HG03175 (cell line): Measurements from ENCODE around the gene FAXC.

ENCODE experiments used
- ATAC-seq: cut with Tn5 transposase; IDR thresholded peaks from one replicate; pipeline ENCODE4 v1.9.1; 2021; ENCODE audit warnings: mild to moderate bottlenecking, moderate library complexity; ENCODE audit not compliant: unreplicated experiment

The FAXC gene

DNA sequence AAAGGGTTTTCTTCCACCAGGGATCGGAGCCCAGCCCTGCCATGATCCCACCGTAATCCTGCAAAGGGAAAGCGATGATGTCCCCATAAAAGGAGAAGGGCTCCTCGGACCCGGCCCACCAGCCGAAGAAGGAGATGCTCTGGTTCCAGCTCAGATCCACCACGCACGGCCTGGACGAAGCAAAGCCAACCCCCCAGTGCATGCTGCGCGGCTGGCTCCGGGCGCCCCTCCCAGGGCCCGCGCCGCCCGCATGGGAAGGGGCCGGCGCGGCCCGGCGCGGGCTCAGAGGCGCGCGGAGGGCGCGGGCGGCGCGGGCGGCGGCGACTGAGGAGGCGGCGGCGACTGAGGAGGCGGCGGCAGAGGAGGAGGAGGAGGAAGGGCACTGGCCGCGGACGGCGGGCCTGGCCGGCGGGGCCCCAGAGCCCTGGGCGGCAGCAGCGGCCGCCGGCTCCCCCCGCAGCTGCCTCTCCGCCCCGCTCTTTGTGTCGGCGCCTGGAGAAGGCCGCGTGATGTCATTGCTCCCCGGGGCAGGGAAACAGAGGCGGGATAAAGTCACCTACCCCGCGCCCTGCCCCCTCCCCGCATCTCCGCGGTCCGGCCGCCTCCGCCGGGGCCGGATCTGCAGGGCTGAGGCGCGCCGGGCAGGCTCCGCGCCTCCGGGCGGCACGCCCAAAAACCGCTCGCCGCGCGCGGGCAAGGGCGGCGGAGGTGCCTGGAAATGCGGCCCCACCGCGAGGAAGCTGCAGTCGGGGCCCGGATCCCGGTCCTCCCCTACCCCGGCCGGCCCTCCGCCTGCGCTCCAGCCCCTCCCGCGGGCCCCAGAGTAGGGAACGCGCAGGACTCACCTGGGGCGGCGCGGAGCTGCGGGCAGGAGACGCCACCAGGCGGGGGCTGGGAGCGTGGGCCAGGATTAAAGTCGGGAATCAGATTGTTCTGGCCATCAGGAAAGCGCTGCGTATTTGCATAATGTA lies at the start of gene FAXC:
FAXC (minus strand) TSS at position 504 of the 971 bp plus-strand sequence; CDS start at position 202, 302 bp downstream.
- ATAC-seq: peak; percentile 40

DNA sequence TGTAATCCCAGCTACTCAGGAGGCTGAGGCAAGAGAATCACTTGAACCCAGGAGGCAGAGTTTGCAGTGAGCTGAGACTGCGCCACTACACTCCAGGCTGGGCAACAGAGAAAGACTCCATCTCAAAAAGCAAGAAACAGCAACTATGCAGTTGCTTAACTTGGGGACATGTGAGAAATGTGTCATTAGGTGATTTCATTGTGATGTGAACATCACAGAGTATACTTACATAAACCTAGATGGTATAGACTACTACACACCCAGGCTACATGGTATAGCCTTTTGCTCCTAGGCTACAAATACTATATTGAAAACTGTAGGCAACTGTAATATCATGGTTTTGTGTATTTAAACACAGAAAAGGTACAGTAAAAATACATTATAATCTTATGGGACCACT lies 47.8 kb upstream of the FAXC start:
- no peak for ATAC-seq

DNA sequence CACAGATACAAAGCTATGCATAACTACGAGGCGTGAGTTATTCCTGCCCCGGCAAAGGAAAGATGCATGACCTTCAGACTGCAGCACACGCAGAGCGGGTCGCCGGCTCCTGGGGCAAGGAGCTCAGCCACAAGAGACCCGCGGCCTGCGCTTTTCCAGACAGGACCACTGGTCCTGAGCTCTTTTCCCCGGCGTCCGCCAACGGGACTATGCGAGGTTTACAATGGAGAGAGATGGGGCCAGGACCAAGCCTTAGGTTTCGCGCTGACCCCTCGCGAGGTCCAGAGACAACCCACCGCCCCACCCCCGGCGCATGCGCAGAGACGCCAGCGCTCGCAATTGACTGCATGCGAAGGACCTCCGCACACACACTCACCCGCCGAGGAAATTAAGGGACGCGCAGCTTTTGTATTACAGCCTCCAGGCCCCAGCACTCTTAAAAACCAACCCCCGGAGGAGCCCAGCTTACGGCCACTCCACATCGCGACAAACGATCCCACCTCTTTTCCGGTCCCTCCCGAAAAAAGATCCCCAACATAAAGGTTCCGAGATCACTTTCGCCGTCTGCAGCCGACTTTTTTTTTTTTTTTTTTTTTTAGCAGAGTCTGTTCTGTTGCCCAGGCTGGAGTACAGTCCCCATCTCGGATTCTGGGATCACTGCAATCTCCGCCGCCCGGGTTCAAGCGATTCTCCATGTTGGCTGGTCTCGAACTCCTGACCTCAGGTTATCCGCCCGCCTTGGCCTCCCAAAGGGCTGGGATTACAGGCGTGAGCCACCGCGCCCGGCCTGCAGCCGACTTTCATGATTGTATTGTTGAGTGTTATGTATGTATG lies 44.4 kb upstream of the FAXC start, which contains the start of gene COQ3:
COQ3 (minus strand) TSS at position 498 of the 834 bp plus-strand sequence; CDS start at position 482, 16 bp downstream.
- ATAC-seq: peak; percentile 77

DNA sequence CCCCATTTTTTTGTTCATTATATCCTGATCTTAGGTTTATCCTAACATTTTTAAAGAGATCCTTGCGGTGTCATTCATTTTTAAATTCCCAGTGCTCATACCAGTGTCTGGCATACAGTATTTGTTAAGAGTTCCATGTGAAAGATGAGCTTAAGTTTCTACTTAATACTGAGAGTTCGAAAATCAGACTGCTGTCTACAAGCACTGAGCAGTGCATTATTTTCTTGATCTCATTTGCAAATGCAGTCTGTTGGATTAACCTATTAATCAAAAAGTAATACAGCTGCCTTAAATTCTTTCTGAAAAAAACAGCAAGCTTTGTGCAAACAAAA lies 43.9 kb upstream of the FAXC start:
- ATAC-seq: peak; percentile 25

DNA sequence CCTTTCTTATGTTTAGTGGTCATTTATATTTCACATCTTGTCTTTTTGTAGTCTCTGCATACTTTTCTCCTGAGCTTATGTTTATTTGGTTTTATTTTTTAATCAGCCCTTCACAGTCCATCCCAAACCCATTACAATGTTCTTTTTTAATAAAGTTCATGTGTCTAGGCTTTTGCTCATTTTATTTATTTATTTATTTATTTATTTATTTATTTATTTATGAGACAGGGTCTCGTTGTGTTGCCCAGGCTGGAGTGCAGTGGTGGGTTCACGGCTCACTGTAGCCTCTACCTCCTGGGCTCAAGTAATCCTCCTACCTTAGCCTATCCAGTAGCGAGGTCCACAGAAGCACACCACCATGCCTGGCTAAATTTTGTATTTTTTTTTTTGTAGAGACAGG lies 41.4 kb upstream of the FAXC start:
- no peak for ATAC-seq

DNA sequence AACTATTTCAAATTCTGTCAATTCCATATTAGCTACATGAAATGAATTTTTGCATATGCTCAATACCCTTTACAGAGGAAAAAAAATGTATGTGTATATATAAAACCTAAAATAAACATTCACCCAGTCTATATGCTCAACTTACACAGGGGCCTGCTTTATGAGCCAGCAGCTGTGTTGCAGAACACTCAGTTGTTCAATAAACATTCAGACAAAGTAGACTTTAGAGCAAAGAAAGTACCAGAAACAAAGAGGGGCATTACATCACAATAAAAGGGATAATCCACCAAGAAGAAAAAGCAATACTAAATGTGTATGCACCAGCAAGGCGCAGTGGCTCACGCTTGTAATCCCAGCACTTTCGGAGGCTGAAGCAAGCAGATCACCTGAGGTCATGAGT lies 35.0 kb upstream of the FAXC start:
- no peak for ATAC-seq

DNA sequence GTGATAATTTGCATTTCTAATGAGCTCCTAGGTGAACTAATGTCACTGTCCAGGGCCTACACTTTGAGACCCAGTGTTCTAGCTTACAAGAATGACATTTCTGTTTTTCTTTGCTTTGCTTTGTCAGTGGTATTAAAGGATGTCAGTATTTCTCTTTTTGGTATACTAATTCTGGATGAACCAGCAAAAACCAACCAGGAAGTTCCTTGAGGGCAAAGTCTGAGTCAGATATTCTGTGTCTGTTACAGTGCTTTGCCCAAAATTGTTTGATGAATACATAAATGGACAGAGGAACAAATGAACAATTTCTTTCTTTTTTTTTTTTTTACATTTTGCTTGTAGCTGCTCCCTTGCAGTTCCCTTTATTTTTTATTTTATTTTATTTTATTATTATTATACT lies 29.2 kb upstream of the FAXC start:
- ATAC-seq: no peak

DNA sequence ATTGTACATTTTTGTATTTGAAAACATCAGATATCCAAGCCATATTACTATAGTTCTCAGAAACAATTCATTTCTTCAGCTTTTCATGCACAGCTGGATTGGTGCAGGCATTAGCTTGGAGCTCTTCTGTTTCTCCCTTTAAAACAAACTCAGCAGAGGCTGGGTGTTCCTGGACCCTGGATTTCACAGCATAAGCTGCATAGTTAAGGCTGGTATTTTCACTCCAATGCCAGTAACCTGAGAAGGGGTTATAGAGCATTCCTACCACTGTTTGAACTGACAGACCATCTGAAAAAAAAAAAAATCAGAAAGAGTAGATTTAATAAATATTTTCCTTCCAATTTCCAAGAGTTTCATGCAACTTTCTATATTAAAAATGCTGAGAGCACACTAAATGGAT lies 20.1 kb upstream of the FAXC start:
- ATAC-seq: no peak

DNA sequence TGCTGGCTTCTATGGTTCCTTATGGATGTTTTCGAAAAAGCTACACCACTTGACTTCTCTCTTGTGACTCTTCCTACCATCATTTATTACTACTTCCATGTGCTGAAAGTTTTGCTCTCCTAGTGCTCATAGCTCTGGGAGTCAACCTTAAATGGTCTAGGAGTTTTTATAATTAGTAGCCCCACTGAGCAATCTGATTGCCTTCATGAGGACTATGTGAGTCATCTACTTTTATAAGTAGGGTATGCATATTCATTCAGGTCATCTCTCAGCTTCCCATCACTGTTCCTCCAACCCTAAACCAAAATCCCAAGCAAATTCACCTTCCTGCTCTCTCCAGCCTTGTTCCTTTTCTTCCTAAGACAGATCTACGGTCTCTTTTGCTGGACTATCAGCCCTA lies 17.4 kb upstream of the FAXC start:
- no peak for ATAC-seq

DNA sequence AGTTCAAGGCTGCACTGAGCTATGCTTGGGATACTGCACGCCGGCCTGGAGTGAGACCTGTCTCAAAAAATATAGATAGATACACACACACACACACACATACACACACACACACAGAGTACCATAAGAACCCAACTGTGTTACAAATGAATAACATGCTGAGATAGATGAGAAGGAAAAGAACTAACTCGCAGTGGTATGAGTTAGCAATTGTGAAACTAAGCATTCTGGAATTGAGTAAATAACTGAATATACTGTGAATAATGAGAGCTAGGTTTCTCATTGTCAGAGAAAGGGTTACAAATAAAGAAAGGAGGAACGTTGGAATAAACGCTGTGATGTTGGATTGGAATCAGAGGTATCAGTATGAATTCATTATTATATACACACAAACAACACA lies 14.6 kb upstream of the FAXC start:
- ATAC-seq: peak; percentile 82

DNA sequence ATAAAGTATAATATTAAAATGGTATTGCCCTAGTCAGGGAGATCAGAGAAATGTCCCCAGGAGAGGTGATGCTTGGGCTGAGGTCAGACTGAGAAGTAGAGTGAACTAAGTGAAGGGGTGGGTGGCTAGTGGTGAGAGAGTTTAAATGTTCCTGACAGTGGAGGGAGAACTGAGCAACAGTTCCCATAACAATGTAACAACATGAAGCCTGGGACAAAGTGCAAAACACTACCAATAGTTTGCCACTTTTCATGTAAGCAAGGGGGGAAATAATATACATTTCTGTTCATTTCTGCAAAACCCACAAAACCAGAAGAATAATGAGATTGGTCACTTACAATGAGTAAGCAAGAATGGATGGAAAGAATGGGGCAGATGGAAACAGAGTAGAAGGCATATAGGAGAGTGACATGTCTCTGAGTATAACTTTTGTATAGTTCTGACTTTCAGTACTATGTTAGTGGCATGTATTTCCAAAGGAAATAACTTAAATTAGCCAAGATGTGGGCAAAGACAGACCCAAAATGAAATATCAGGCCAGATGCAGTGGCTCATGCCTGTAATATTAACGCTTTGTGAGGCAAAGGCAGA lies 13.3 kb upstream of the FAXC start:
- ATAC-seq: no peak

DNA sequence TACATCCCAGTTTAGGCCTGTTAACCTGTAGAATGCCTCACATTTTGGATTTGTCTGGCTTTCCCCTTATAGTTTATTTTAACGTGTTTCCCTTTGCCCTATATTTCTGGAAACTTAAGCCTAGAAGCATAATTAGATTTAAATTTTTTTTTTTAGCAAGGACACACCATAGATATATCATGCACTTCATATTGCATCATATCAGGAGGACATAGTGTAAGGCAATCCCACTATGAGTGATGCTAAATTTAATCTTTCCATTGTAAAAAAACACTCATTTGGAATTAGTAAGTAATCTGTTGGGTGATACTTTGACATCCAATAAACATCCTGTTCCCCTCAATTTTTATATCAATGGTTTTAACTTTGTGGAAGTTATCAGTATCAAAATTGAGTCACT lies 10.3 kb upstream of the FAXC start:
- ATAC-seq: no peak

DNA sequence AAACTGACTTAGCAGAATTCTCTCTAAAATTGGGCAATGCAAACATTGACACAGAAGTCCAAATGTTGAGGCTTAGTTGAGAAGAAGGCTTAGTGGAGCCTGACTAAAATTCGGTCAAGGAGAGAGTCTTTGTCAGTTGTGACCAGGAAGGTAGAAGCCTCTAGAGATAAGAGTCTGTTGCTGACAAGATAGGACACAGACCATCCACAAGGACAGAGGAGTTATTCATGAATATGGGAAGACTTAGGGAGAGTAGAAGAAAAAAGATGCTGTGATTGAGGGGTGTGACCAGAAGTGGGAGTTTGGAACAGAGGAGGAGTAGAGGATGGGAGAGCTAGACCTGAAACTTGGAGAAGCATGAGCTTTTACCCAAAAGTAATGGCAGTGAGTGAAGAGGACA lies 7.2 kb upstream of the FAXC start:
- ATAC-seq: no peak

DNA sequence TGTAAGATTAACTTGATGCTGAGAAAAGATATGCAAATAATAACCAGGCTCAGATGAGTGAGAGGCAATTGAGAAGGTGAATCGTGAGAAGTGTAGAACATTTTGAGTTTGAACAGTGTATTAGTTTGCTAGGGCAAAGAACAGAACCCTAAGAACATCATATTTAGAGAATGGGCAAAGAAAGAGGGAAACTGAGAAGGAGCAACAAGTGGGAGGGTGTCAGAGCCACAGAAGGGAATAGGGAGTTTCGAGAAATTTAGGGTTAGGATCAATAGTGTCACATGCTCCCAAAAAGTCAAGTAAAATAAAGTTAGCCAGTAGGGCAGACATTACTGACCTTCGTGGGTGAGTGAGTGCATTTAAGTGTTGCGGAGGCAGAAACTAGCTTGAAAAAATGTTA lies 5.5 kb upstream of the FAXC start:
- no peak for ATAC-seq

DNA sequence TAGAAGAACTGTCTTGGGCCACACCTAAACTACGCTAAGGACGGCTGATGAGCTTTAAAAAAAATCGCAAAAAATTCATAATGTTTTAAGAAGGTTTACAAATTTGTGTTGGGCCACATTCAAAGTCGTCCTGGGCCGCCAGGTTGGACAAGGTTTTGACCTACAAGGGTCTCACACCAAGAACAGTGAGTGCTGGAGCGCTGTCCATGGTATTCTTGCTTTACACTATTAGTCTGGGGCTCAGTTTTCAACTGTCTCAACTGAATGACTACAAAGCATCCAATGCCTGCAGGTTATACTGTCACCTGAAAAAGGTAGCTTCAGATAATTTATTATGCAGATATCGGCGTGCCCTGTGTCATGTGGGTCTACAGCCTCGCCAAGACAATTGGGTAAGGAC lies 3.7 kb upstream of the FAXC start:
- ATAC-seq: no peak

DNA sequence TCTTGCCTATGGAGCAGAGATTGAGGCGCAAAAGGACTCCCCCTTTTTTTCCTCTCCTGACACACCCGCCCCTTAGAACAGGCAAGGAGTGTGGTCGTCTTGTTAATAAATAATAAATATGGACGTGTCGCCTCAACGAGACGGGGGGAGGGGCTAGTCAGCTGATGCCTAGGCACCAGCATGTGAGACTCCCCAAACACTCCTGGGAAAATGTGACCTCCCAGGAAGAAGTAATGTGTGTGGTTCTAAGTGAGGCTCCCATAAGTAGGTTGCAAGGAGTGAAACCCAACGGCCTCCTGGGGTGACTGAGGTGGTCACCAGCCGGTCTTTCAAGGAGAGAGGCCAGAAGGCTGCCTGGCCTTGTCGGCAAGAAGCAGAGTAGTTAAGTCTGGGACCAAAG lies 1.1 kb upstream of the FAXC start:
- no peak for ATAC-seq

DNA sequence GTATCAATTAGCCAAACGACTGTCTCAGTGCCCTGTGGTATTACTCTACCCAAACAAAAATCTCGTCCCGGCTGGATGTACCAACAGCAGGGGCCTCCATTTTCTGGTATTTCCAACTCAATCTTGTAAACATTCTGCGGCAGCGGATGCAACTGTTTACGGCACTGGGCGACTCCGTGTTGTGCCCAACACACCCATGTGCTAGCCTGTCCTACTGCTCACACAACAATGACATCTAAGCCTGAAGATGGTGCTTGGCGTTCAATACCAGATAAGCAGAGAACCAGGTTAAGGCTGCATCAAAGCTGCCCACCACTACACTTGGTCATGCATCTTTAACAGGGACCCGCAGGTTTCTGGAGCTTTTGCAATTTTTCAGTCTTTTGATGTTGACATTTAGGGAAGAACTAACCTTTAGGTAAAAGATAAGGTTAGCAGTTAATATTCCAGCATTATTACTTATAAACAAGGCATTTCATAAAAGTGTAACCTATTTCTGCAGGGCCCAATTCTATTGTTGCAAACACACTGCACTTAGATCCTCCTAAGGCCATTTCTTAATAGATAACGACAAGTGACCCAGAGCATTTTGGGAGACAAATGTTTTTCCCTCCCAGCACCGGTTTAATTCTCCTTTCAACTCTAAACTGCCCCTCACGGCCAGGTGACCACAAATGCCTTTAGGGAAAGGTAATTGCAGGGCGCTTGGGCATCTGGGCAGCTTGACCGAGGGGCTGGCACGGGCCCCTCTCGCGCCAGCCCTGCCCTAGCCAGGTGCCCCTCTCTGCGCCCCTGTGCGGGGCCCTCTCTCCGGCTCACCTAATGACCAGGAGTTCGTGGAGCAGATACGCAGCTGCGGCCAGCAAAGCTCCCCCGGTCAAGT lies 945 bp downstream of the FAXC start:
- no peak for ATAC-seq

DNA sequence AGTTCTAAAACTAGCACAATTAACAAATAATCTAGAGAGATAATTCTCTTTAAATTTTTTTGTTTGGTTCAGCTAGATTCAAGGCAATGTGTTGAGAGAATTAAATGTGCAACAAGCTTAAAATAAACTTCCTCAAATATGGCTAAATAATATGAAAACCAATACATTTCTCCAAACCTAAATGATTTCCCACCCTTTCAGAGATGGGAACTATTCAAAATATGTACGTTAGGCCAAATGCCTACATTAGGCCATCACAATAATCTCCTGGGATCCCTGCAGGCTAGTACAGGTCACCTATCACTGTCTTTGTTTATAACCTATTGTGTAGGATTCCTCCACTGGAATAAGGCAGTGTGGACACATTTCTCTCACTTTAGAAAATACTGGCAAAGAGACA lies 1.7 kb downstream of the FAXC start:
- ATAC-seq: no peak

DNA sequence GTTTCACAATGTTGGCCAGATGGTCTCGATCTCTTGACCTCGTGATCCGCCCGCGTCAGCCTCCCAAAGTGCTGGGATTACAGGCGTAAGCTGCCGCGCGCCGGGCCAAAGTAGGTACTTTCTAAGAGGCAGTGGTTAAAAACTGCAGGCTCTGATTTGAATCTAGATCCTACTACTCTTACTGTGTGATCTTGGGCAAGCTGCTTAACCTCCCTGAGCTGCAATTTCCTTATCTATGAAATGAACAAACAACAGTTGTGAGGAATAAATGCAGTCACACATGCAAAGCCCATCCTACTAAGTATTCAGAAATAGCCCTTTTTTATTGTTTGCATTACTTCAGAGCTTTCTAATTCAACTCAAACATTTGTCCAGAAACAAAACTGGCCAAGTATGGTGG lies 2.9 kb downstream of the FAXC start:
- ATAC-seq: no peak

DNA sequence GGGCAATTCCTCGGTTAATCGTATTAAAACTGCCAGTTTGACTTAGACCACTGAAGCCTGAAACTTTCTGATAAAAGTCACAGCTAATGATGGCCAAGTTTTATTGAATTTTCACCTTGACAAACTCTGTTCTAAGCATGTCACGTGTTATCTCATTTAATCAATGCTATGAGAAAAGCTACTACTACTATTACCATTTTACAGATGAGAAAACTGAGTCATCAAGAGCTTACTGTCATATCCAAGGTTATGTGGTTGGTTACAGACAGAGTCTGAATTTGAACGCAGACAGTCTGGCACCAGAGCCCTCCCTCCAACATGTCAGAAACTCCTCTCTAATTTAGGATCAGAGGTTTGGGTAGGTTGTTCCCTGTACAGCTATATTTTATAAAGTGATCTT lies 4.3 kb downstream of the FAXC start:
- no peak for ATAC-seq

DNA sequence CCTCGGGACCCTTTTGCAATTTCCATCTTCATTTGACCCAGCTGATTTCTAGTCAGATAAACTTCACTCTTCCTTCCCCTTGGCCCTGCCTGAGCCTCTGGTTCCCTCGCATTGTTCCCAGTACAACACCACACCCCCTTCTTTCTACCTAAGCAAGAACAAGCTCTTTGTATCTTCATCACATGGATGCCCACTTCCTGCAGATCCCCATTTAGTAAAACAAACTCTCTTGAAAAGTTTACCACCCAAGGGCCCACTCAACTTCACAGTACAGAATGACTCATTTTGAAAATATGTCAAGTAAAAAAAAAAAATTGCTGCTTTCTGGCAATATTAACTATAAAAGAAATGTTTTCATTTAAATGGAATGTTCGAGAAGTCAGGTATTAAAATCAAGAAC lies 5.2 kb downstream of the FAXC start:
- ATAC-seq: no peak
